PC-9 (cell line): ENCODE results near the gene CNBP. TPM values are rescaled to one million over a fixed set of nuclear protein-coding genes. Genes with fewer than 3 reads are reported as not detected.

Source experiments
- BruUV-seq: library from RNA; stranded (reverse); fragments of 400-500 nt; replicated peaks from 2 replicates; lab custom pipeline; 2021; lab: Mats Ljungman, UMichigan
- CTCF ChIA-PET: fragments of 300-600 bp; sonication (Branson Sonifier 250); formaldehyde crosslinking; loops from one replicate; lab custom pipeline; 2022; ENCODE audit warnings: antibody characterized with exemption; lab: Charles Lee
- POLR2A ChIA-PET: fragments of 300-600 bp; sonication (Branson Sonifier 250); formaldehyde crosslinking; loops from one replicate; lab custom pipeline; 2022; ENCODE audit warnings: antibody characterized with exemption; ENCODE audit not compliant: unreplicated experiment; lab: Charles Lee
- DNase-seq, 2 experiments: peaks; one replicate each; pipeline versions ENCODE4 v3.0.0 to v3.0.0-alpha.2; 2015 to 2022; ENCODE audit warnings: mixed read lengths in 1 of 2
- H2AFZ ChIP-seq: fragments of 200-600 bp; sonication (generic); 2 replicates; pipeline ENCODE4 v1.8.1; 2017; ENCODE audit warnings: antibody characterized with exemption
- H3F3A ChIP-seq: fragments of 200-600 bp; sonication (generic); 2 replicates; pipeline ENCODE4 v1.8.1; 2017; ENCODE audit warnings: antibody characterized with exemption, mild to moderate bottlenecking, low read depth; ENCODE audit not compliant: insufficient read depth
- H3K27ac ChIP-seq: fragments of 200-600 bp; sonication (generic); 2 replicates; pipeline ENCODE4 v1.6.1; 2016; ENCODE audit warnings: mixed run types
- H3K27me3 ChIP-seq: fragments of 200-600 bp; sonication (generic); 2 replicates; pipeline ENCODE4 v1.6.1; 2016; ENCODE audit warnings: low read depth, mixed run types; ENCODE audit not compliant: insufficient read depth
- H3K36me3 ChIP-seq: fragments of 200-600 bp; sonication (generic); 2 replicates; pipeline ENCODE4 v1.6.1; 2016; ENCODE audit warnings: low read depth, mixed run types
- H3K4me1 ChIP-seq: fragments of 200-600 bp; sonication (generic); replicated peaks from 2 replicates; pipeline ENCODE4 v1.6.1; 2016; ENCODE audit warnings: mixed run types; ENCODE audit not compliant: insufficient read depth
- H3K4me2 ChIP-seq: fragments of 200-600 bp; sonication (generic); 2 replicates; pipeline ENCODE4 v1.6.1; 2017; ENCODE audit warnings: mixed run types
- H3K4me3 ChIP-seq: fragments of 200-600 bp; sonication (generic); 2 replicates; pipeline ENCODE4 v1.6.1; 2016; ENCODE audit warnings: mixed run types
- H3K79me2 ChIP-seq: fragments of 200-600 bp; sonication (generic); 2 replicates; pipeline ENCODE4 v1.6.1; 2017; ENCODE audit warnings: low read depth, mixed run types
- H3K9me2 ChIP-seq: fragments of 200-600 bp; sonication (generic); 2 replicates; pipeline ENCODE4 v1.8.1; 2017; ENCODE audit warnings: mild to moderate bottlenecking; ENCODE audit not compliant: insufficient read depth
- H3K9me3 ChIP-seq: fragments of 200-600 bp; sonication (generic); 2 replicates; pipeline ENCODE4 v1.8.1; 2016; ENCODE audit warnings: low read depth; ENCODE audit not compliant: insufficient read depth
- H4K20me1 ChIP-seq: fragments of 200-600 bp; sonication (generic); 2 replicates; pipeline ENCODE4 v1.8.1; 2017; ENCODE audit not compliant: insufficient read depth
- CTCF ChIP-seq: fragments of 200-600 bp; sonication (generic); conservative IDR thresholded peaks from 2 replicates; pipeline ENCODE4 v1.6.1; 2017; ENCODE audit warnings: mixed run types, antibody characterized with exemption, mild to moderate bottlenecking, moderate library complexity
- EZH2 ChIP-seq: fragments of 200-600 bp; sonication (generic); IDR thresholded peaks from 2 replicates; pipeline ENCODE4 v1.8.0; 2017; ENCODE audit warnings: antibody characterized with exemption, low read depth
- intact Hi-C: fragments of 100-400 bp; cut with micrococcal nuclease; formaldehyde crosslinking; loops from one replicate; pipeline ENCODE4 v1.10.0; 2022; ENCODE audit not compliant: unreplicated experiment
- total RNA-seq: library from RNA; stranded (reverse); gene quantifications from 2 replicates; pipeline ENCODE4 v1.2.3, GENCODE V29; 2021

The CNBP gene
- total RNA-seq, 1 experiment from 2014 or later: 265 TPM

GRCh38 chr3:129182390-129183185 is 1.1 kb downstream of the CNBP start:
- peaks cover 48% of the 10 kb centered on the region for H4K20me1 ChIP-seq
- no peaks in the 10 kb centered on the region for H3K9me2 ChIP-seq
- TF ChIP-seq EZH2 (no peak), CTCF (no peak)
- H3F3A ChIP-seq: peaks cover 54% of the 10 kb centered on the region
- intact Hi-C loops: loop anchor here (1.0 to 5.0 kb wide), 2 partner anchors 45 to 63 kb away; no protein-coding TSS in a partner anchor
- H3K36me3 ChIP-seq: peaks cover 23% of the 10 kb centered on the region; the same call in 1 of the 2 replicates
- H3K4me1 ChIP-seq: peaks cover 45% of the 10 kb centered on the region
- no peaks in the 10 kb centered on the region for H3K27me3 ChIP-seq
- peak overlapping the region; percentile 15; the same call in 1 of the 2 replicates for H2AFZ ChIP-seq
- BruUV-seq: TSS peak; percentile 36
- peak overlapping the region; percentile 94 for H3K4me2 ChIP-seq
- ChIA-PET POLR2A (interaction anchor here (0.7 kb wide), 1 partner anchor 9 kb away, joined by 3 read pairs; no protein-coding TSS in a partner anchor), CTCF (interaction anchor here (0.6 to 1.0 kb wide), 3 partner anchors 38 to 65 kb away, joined by 3 to 6 read pairs (median 3); no protein-coding TSS in a partner anchor)
- H3K4me3 ChIP-seq: peak overlapping the region; percentile 73
- DNase-seq: no peak
- H3K27ac ChIP-seq: peak overlapping the region; percentile 79
- no peaks in the 10 kb centered on the region for H3K9me3 ChIP-seq
- H3K79me2 ChIP-seq: peaks cover 87% of the 10 kb centered on the region

- no peaks in the 10 kb centered on the region for H3K9me2 ChIP-seq
- H3K36me3 ChIP-seq: peaks cover 23% of the 10 kb centered on the region; the same call in 1 of the 2 replicates
- peak overlapping the region; percentile 94 for H3K4me2 ChIP-seq
- TF ChIP-seq EZH2 (no peak), CTCF (no peak)
- no peak for DNase-seq
- peaks cover 95% of the 10 kb centered on the region for H3K79me2 ChIP-seq
- H3K4me1 ChIP-seq: peaks cover 45% of the 10 kb centered on the region
- intact Hi-C loops: loop anchor here (5.0 kb wide), 1 partner anchor 45 kb away; no protein-coding TSS in a partner anchor
- H3K27me3 ChIP-seq: no peaks in the 10 kb centered on the region
- H3K27ac ChIP-seq: peak overlapping the region; percentile 79; the same call in 1 of the 2 replicates
- H3F3A ChIP-seq: peaks cover 50% of the 10 kb centered on the region
- peaks cover 55% of the 10 kb centered on the region for H4K20me1 ChIP-seq
- ChIA-PET CTCF (interaction anchor here (0.6 to 1.0 kb wide), 4 partner anchors 15 to 65 kb away, joined by 3 to 7 read pairs (median 4); no protein-coding TSS in a partner anchor), POLR2A (interaction anchor here (0.7 kb wide), 1 partner anchor 93 kb away, joined by 3 read pairs; no protein-coding TSS in a partner anchor)
- peak overlapping the region; percentile 73 for H3K4me3 ChIP-seq
- no peak overlapping the region for H2AFZ ChIP-seq
- no TSS peak for BruUV-seq
- no peaks in the 10 kb centered on the region for H3K9me3 ChIP-seq
Measured at GRCh38 chr3:129181819-129182218, 1.9 kb downstream of the CNBP start.

- ChIA-PET CTCF (interaction anchor here (0.6 kb wide), 1 partner anchor 127 kb away, joined by 3 read pairs; no protein-coding TSS in a partner anchor), POLR2A (no interaction called here)
- Histone ChIP-seq H3K4me3 (peak overlapping the region; percentile 73; the same call in 1 of the 2 replicates), H2AFZ (no peak overlapping the region), H3K4me2 (peak overlapping the region; percentile 94), H3K9me2 (no peaks in the 10 kb centered on the region), H4K20me1 (peaks cover 69% of the 10 kb centered on the region), H3K27me3 (no peaks in the 10 kb centered on the region), H3K36me3 (peaks cover 23% of the 10 kb centered on the region; the same call in 1 of the 2 replicates), H3K27ac (peak overlapping the region; percentile 79), H3K79me2 (peaks cover 98% of the 10 kb centered on the region), H3K4me1 (peaks cover 38% of the 10 kb centered on the region), H3F3A (peaks cover 38% of the 10 kb centered on the region), H3K9me3 (no peaks in the 10 kb centered on the region)
- intact Hi-C loops: loop anchor here (5.0 kb wide), 1 partner anchor 47 kb away; no protein-coding TSS in a partner anchor
- TF ChIP-seq CTCF (no peak), EZH2 (no peak)
- no TSS peak for BruUV-seq
- DNase-seq: no peak
Measured at GRCh38 chr3:129180461-129180860, 3.2 kb downstream of the CNBP start.
